HG02588 (cell line): ENCODE results near the gene CACHD1.

Experiments used
- ATAC-seq: cut with Tn5 transposase; IDR thresholded peaks from one replicate; pipeline ENCODE4 v1.9.1; 2021; ENCODE audit warnings: mild to moderate bottlenecking, moderate library complexity; ENCODE audit not compliant: unreplicated experiment

CACHD1 gene

DNA sequence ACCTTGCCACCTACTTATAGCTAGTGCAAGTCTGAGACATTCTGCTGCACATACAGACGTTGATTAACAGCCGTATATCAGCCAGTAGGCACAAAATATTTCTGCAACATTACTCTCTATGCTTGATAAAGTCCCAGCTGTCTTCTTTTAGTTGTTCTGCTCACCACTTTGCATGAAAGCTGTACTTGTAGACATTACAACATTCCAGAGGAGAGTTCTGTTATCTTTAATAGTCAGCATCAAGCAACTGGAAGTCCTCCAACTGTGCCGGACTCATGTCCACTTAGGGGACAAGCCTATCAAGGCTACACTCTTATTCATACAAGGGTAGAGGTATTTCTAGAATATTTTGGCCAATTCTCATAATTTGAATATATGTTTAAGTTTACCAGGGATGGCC is 50.0 kb downstream of the CACHD1 start:
- ATAC-seq, result no peak

- no peak for ATAC-seq
These were observed 52.8 kb downstream of the CACHD1 start for GRCh38 chr1:64522740-64523139.

- ATAC-seq, result no peak
These were observed 53.7 kb downstream of the CACHD1 start for GRCh38 chr1:64523413-64524337.

DNA sequence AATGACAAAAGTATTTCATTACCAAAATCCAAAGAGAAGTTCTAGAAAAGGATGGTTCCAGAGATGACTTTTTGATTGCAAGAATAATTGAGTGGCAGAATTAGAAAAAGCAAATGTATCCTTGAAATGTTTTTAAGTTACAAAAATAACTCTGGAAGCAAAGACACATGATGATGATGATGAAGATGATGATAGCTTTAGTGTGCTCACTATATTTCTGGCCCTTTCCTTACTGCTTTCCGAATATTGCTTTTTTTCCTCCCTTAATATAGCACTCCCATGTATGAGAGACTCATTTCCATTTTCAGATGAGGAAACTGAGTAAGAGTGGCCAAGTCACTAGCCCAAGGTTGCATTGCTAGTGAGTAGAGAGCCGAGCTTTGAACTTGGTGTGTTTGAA is 54.7 kb downstream of the CACHD1 start:
- no peak for ATAC-seq

DNA sequence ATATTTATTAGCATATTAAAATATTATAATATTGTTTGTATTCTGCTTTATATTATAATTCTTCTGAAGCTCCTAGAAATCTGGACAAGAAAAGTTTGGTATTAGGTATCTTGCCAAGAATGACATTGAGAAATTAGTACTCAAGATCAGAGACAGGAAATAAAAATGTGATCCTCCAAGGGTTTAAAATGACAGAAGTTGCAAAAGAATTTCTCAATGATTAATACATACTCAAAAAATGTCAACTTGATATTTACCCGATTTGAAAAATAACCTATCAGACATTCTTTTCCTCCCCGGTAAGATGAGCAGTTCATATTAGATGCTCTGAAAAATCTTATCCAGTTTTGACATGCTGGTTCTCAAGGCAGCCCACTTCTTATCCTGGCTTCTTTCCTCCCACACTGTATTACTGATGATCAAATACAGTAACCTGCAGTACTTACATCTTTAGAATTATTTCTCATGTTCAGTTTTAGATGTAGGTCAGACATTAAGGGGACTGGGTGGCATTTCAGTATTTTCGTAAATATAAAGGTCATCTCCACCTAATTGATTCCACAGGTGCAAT is 55.3 kb downstream of the CACHD1 start:
- ATAC-seq, result no peak

DNA sequence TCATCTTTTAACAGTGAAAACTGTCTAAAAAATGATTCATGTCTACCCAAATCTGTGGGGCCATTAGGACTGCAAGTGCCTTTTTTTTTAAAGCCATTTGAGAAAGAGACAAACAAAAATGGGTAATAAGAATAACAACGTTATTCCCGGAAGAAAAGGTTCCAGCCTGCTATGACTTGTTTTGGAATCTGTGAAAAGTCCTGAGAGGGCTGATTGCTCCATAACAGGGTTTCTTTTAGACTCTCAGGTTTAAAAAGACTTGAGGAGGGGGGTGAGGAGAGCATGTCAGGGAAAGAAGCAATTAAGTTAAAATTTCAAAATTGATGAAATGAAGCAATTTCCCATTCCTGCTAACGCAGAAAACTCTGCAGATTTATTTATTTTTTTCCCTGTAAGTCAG is 56.4 kb downstream of the CACHD1 start:
- ATAC-seq, result no peak

DNA sequence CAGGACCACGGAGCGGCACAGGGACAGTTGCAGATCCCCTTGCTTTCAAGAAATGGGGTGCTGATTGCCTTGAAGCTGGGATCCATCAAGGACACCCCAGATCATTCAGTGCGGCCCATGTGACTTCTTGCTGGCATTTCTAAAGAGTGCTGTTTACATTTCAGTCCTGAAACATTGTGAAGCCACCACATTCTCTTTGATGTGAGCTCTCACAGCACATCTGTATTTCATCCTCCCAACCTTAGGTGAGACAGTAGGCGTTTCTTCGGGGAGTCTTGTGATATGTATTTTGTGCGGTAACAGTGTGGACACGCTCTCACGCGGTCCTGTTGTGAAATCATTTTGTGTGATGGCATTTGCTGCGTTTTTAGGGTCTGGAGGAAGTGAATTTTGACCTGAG is 57.2 kb downstream of the CACHD1 start:
- no peak for ATAC-seq

- no peak for ATAC-seq
These were observed 57.9 kb downstream of the CACHD1 start for GRCh38 chr1:64527786-64528185.

- ATAC-seq, result no peak
These were observed 61.2 kb downstream of the CACHD1 start for GRCh38 chr1:64530969-64531692.

- no peak for ATAC-seq
These were observed 62.7 kb downstream of the CACHD1 start for GRCh38 chr1:64532646-64533045.

GRCh38 chr1:64535938-64536835 is 66.3 kb downstream of the CACHD1 start:
- no peak for ATAC-seq

DNA sequence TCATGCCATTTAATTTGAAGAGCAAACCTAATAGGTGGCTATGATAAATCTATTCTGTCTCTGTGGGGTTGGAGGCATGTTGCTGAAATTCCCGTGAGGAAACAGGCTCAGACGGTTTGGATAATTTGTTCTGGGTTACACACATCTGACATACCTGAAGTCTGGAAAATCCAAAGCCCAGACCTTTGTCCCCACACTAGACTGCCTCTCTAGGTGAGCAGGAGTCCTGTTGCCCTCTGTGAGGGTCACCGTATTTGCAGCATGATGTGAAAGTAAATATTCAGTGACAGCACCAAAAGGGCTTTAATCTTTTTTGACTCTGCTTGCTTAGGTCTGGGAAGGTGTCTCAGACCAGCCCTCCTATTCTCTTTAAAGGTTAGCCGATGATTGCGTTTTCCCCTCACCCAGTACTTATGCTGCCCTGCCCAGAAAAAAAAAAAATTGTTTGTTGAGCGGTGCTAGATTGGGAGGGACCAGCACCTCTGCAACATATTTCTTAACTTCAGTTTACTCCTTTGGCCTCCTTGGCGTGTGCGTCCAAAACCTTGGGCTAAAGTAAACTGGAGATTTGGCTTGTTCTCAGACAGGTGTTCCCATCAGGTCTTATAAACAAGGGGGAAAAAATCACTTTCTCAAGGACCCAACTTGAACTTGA is 67.0 kb downstream of the CACHD1 start:
- no peak for ATAC-seq

DNA sequence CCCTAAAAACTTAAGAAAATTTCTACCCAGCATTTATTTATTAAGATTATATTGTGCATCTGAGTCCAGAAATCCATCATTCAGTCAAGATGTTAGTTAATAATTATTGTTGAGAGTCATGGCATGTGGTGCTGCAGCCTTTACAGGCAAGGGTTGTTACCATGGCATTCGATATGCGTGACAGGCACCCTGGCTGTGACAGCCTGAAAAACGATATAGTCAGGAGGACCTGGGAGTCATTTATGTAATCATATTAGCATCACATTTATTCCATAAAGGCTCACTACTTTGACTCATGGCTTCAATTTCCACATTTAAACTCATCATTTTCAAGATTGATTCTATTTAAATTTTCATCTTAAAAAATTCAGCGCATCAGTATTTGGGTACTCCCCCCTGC is 68.0 kb downstream of the CACHD1 start:
- ATAC-seq, result no peak

DNA sequence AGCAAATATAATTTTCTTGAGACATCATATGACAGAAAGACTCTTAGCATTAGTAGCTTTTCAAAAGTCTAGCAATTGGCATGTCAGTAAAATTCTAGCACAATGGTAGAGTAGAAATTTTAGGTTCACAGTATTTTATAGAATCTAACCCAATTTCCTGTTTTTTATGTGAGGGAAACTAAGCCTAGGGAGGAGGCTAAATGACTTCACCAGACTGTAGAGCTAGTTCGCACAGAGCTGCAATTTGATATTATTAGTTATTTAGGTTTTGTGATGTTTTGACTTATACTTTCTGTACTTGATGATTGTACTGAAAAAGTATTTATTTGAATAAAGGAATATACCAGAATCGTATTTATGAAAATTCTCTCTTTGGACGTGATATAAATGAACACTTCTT is 68.5 kb downstream of the CACHD1 start:
- ATAC-seq, result no peak

GRCh38 chr1:64539289-64539688 is 69.4 kb downstream of the CACHD1 start:
- no peak for ATAC-seq

DNA sequence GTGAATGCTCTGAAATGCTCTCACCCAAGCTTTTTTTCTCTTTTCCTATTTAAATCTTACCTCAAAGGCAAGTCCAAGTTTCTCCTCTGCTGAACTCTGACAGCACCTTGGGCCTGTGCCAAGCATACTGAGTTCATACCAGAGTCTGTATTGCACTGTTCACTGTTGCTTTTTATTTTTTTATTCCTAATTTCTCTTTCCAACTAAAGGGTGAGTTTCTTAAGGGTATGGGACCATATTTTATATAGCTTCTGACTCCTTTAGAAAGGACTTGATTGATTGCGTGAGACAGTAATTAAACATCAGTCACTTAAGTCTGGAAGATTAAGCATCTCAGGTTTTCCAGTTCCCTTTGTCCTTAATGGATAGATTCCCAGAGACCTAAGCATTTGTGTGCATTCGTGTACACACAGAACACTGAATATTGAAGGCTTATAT is 69.9 kb downstream of the CACHD1 start:
- ATAC-seq, result no peak

GRCh38 chr1:64540265-64540791 is 70.4 kb downstream of the CACHD1 start:
- ATAC-seq, result no peak

- no peak for ATAC-seq
These were observed 72.2 kb downstream of the CACHD1 start for GRCh38 chr1:64542118-64542517.

- ATAC-seq, result no peak
These were observed 73.9 kb downstream of the CACHD1 start for GRCh38 chr1:64543831-64544230.
